A549 treated with CORT108297 at 1 μM for 4 hours (cell line): ENCODE measurements around the gene POU3F2. TPM values are rescaled to one million over a fixed set of nuclear protein-coding genes. Genes with fewer than 3 reads are reported as not detected.

Source experiments
- total RNA-seq: library from RNA; stranded (reverse); fragments of 200-300 nt; extraction: Qiagen RNA extraction; gene quantifications from 5 replicates; pipeline ENCODE4 v1.2.3, GENCODE V29; 2022

The POU3F2 gene
- total RNA-seq: 0.01 to 0.02 TPM in 2 of 5 replicates, not detected in the others

DNA sequence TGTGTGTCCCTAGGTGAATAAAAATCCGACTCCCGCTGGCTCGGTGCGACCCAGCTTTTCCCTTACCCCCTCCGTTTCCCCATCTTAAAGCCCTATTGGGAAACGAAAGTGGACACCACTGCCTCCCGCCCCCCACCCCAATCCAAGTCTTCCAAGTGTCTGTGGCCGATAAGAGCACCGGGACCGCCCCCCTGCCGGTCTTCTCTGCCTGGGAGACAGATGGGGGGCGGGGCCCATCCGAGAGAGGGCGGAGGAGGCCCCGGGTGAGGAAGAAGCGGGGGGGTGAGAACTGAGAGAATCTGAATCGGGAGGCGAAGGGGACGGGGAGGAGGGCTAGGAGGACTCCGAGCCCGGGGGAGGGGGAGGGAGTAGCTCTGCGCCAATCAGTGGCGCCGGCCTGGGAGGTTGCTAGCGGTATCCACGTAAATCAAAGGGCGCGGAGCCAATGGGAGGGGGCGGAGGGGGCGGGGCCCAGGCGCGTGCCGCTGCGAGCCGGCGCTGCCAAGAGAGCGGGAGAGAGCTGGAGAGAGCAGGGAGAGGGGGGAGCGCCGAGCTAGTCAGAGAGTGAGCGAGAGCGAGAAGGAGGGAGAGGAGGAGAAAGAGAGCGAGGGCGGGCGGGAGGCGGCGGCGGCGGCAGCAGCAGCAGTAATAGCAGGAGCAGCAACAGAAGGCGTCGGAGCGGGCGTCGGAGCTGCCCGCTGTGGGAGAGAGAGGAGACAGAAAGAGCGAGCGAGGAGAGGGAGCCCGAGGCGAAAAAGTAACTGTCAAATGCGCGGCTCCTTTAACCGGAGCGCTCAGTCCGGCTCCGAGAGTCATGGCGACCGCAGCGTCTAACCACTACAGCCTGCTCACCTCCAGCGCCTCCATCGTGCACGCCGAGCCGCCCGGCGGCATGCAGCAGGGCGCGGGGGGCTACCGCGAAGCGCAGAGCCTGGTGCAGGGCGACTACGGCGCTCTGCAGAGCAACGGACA lies at the start of gene POU3F2:
TSS of gene POU3F2 (plus strand) at position 515 of the 972 bp plus-strand sequence. CDS start at position 815, 300 bp downstream.

Other genes starting within 250 kb of the POU3F2 start
- gene FBXL4, start 113.4 kb downstream of the POU3F2 start, total RNA-seq: 5.5 to 7.2 TPM (median 6.4 TPM) in 5 replicates